Loucy (cell line): Measurements from ENCODE around the gene TAAR9.

Source experiments
- H2AFZ ChIP-seq: fragments of 200-600 bp; sonication (generic); 2 replicates; pipeline ENCODE4 v1.6.0; 2016; ENCODE audit warnings: antibody characterized with exemption, mild to moderate bottlenecking, low read length, moderate library complexity
- H3F3A ChIP-seq: fragments of 200-600 bp; 2 replicates; pipeline ENCODE4 v1.6.0; 2016; ENCODE audit warnings: antibody characterized with exemption, low read depth, mild to moderate bottlenecking
- H3K27me3 ChIP-seq: fragments of 200-600 bp; sonication (generic); 2 replicates; pipeline ENCODE4 v1.6.1; 2014; ENCODE audit warnings: low read length, mild to moderate bottlenecking; ENCODE audit not compliant: insufficient read depth, poor library complexity, severe bottlenecking
- H3K36me3 ChIP-seq: fragments of 200-600 bp; sonication (generic); 2 replicates; pipeline ENCODE4 v1.6.1; 2016; ENCODE audit warnings: low read length; ENCODE audit not compliant: insufficient read depth
- H3K4me1 ChIP-seq: fragments of 200-600 bp; sonication (generic); 2 replicates; pipeline ENCODE4 v1.5.1; 2014; ENCODE audit warnings: low read length, mild to moderate bottlenecking; ENCODE audit not compliant: insufficient read depth, poor library complexity, severe bottlenecking
- H3K4me2 ChIP-seq: fragments of 200-600 bp; sonication (generic); 2 replicates; pipeline ENCODE4 v1.6.0; 2014; ENCODE audit warnings: antibody characterized with exemption, low read length, low read depth, mild to moderate bottlenecking; ENCODE audit not compliant: poor library complexity, severe bottlenecking
- H3K4me3 ChIP-seq: fragments of 200-600 bp; sonication (generic); 2 replicates; pipeline ENCODE4 v1.5.1; 2014; ENCODE audit warnings: low read length, mild to moderate bottlenecking, mixed read lengths; ENCODE audit not compliant: poor library complexity, severe bottlenecking
- H3K79me2 ChIP-seq: fragments of 200-600 bp; sonication (generic); 2 replicates; pipeline ENCODE4 v1.6.1; 2014; ENCODE audit warnings: low read length; ENCODE audit not compliant: insufficient read depth
- H3K9ac ChIP-seq: fragments of 200-600 bp; sonication (generic); 2 replicates; pipeline ENCODE4 v1.6.0; 2014; ENCODE audit warnings: mild to moderate bottlenecking, low read depth, low read length, moderate library complexity; ENCODE audit not compliant: poor library complexity, severe bottlenecking
- H3K9me2 ChIP-seq: fragments of 200-600 bp; sonication (generic); replicated peaks from 2 replicates; pipeline ENCODE4 v1.6.1; 2016; ENCODE audit warnings: low read depth, low read length, mixed read lengths
- H3K9me3 ChIP-seq: fragments of 200-600 bp; sonication (generic); 2 replicates; pipeline ENCODE4 v1.6.1; 2014; ENCODE audit warnings: mild to moderate bottlenecking, antibody characterized with exemption, low read length, low read depth; ENCODE audit not compliant: insufficient read depth
- H4K20me1 ChIP-seq: fragments of 200-600 bp; sonication (generic); 2 replicates; pipeline ENCODE4 v1.6.0; 2014; ENCODE audit warnings: antibody characterized with exemption, low read length, mild to moderate bottlenecking; ENCODE audit not compliant: insufficient read depth, poor library complexity, severe bottlenecking
- EZH2phosphoT487 ChIP-seq: fragments of 200-600 bp; IDR thresholded peaks from 2 replicates; pipeline ENCODE4 v1.6.1; 2018; ENCODE audit warnings: antibody characterized with exemption, mild to moderate bottlenecking, moderate library complexity, borderline replicate concordance
- TF ChIP-seq, protein P1 (sequence below): fragments of 200-600 bp; sonication (generic); conservative IDR thresholded peaks from 2 replicates; pipeline ENCODE4 v1.5.1; 2014; ENCODE audit warnings: mild to moderate bottlenecking, antibody characterized with exemption, low read length

Gene TAAR9

DNA sequence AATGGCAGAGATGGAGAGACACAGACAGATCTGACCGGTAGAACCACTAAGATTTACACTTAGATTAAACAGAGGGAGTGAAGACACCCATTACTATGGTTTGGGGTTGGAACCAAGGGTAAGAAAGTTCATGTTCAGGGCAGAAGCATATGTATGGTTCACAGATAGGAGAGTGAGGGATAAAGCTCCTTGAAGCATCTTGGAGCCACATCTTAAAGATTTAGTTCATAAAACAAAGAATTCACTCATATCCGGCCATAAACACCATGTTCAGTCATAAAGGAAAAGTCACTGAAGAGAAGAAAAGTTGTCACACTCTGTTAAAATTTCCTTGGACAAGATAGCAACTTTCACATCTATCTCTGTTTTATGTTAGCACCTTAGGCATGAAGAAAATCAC lies 43.1 kb upstream of the TAAR9 start:
- H3K4me2 ChIP-seq: no peak overlapping the region

DNA sequence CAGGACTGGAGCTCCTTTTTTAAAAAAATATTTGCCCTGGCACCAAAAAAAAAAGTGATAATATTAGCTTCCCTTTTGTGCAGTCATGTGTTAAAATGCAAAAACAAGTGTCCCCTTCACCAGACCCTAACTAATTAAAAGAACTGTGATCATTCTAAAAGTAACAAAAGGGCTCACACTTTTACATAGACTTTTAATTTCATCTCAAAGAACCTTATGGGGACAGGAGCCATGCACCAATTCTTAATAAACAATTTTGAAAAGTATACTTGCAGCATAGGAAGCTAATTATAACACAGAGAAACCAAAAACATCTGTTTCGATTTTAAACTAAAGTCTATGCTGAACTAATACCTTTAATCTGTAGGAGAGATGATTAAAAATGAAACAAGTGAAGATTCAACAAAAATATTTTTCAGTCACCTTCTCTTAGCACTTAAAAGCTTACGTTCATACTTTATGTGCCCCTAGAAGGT lies 42.4 kb upstream of the TAAR9 start:
- Histone ChIP-seq H3K9me2 (no peaks in the 10 kb centered on the region), H3K79me2 (no peaks in the 10 kb centered on the region), H2AFZ (no peak overlapping the region), H3K4me1 (no peaks in the 10 kb centered on the region), H3K9me3 (no peaks in the 10 kb centered on the region), H3K4me3 (no peak overlapping the region), H3K9ac (no peak overlapping the region), H3F3A (no peaks in the 10 kb centered on the region), H3K27me3 (no peaks in the 10 kb centered on the region), H3K4me2 (no peak overlapping the region), H3K36me3 (no peaks in the 10 kb centered on the region), H4K20me1 (no peaks in the 10 kb centered on the region)
- TF ChIP-seq, protein P1, sequence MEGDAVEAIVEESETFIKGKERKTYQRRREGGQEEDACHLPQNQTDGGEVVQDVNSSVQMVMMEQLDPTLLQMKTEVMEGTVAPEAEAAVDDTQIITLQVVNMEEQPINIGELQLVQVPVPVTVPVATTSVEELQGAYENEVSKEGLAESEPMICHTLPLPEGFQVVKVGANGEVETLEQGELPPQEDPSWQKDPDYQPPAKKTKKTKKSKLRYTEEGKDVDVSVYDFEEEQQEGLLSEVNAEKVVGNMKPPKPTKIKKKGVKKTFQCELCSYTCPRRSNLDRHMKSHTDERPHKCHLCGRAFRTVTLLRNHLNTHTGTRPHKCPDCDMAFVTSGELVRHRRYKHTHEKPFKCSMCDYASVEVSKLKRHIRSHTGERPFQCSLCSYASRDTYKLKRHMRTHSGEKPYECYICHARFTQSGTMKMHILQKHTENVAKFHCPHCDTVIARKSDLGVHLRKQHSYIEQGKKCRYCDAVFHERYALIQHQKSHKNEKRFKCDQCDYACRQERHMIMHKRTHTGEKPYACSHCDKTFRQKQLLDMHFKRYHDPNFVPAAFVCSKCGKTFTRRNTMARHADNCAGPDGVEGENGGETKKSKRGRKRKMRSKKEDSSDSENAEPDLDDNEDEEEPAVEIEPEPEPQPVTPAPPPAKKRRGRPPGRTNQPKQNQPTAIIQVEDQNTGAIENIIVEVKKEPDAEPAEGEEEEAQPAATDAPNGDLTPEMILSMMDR: no peak
- TF ChIP-seq EZH2phosphoT487: no peak

More for the DNA sequence above, 43.1 kb upstream of the TAAR9 start:
- no peak overlapping the region for H3K9ac ChIP-seq
- H3K4me3 ChIP-seq: no peak overlapping the region
- no peaks in the 10 kb centered on the region for H3K9me3 ChIP-seq
- no peaks in the 10 kb centered on the region for H3K27me3 ChIP-seq
- H2AFZ ChIP-seq: no peak overlapping the region
- H3K36me3 ChIP-seq: no peaks in the 10 kb centered on the region
- H4K20me1 ChIP-seq: no peaks in the 10 kb centered on the region
- H3K79me2 ChIP-seq: no peaks in the 10 kb centered on the region
- no peaks in the 10 kb centered on the region for H3K4me1 ChIP-seq
- H3F3A ChIP-seq: no peaks in the 10 kb centered on the region
- no peaks in the 10 kb centered on the region for H3K9me2 ChIP-seq
- TF ChIP-seq EZH2phosphoT487: no peak

DNA sequence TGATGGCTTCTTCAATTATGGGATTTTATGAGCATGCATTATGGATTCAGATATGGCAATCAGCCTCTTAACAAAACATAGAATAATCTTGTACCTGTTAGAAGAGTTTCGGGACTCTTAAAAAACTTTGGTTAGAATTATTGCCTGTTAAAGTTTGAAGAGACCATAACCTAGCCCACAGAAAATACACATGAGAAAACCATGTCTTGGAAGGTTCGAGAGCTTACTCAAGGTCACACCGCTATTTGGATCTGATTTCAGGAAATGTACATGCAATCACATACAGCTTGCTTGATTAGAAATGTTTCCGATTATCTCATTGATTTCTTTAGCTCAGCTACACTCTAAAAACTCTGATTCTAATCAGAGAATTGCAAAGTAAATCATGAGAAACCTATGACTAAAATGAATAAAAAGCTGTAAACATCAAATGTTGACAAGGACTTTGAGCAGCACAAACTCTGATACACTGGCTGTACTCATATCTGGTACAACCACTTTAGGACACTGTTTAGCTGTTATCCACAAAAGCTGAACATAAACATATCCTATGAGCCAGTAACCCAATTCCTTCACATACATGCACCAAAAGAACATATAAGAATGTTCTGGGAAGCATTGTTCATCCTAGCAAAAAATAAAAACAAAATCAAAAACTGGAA lies 41.4 kb upstream of the TAAR9 start:
- Histone ChIP-seq H3K9ac (no peak overlapping the region), H3K4me2 (no peak overlapping the region), H3K4me3 (no peak overlapping the region), H3K9me2 (no peaks in the 10 kb centered on the region), H3F3A (no peaks in the 10 kb centered on the region), H3K4me1 (no peaks in the 10 kb centered on the region), H3K27me3 (no peaks in the 10 kb centered on the region), H3K9me3 (no peaks in the 10 kb centered on the region), H3K79me2 (no peaks in the 10 kb centered on the region), H3K36me3 (no peaks in the 10 kb centered on the region), H2AFZ (no peak overlapping the region), H4K20me1 (no peaks in the 10 kb centered on the region)
- TF ChIP-seq EZH2phosphoT487: no peak
- TF ChIP-seq, protein P1: no peak

DNA sequence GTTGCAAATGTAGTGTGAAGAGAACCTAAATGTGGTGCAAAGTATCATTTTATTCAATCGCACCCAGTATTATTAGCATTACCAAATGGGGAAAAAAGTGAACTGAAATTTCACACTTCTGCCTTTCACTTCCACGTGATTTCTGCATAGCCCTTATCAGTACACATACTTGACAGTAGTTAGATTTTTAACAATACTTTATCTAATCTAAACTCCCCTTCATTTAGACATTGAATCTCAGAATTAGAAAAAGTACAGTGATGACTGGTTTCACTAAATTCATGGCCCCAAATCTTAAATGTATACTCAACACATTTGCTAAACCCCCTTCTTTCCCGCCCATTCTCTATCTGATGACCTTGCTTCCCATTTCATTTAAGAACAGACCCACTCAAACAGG lies 39.4 kb upstream of the TAAR9 start:
- H3K4me2 ChIP-seq: no peak overlapping the region
- no peaks in the 10 kb centered on the region for H3K36me3 ChIP-seq

More for the DNA sequence above, 39.4 kb upstream of the TAAR9 start:
- H3K9me3 ChIP-seq: no peaks in the 10 kb centered on the region
- no peak overlapping the region for H3K4me3 ChIP-seq
- TF ChIP-seq, protein P1: no peak
- TF ChIP-seq EZH2phosphoT487: no peak
- H3K27me3 ChIP-seq: no peaks in the 10 kb centered on the region
- no peaks in the 10 kb centered on the region for H4K20me1 ChIP-seq
- H3K9me2 ChIP-seq: no peaks in the 10 kb centered on the region
- no peaks in the 10 kb centered on the region for H3K4me1 ChIP-seq
- no peak overlapping the region for H2AFZ ChIP-seq
- no peak overlapping the region for H3K9ac ChIP-seq
- no peaks in the 10 kb centered on the region for H3F3A ChIP-seq
- H3K79me2 ChIP-seq: no peaks in the 10 kb centered on the region
